ENCODE measurements around the gene ZMYND10.

Gene ZMYND10

GRCh38 chr3:50372349-50372748, 26.8 kb upstream of the ZMYND10 start:
- no peak overlapping the region for H3K27ac ChIP-seq
- no peak for DNase-seq (ENCODE audit: low read depth, low spot score)

- H3K27ac ChIP-seq: no peak overlapping the region
- no peak for DNase-seq (ENCODE audit: low read depth, low spot score)
Observed at GRCh38 chr3:50371133-50371685, 25.7 kb upstream of the ZMYND10 start.

- H3K27ac ChIP-seq: no peak overlapping the region
- DNase-seq (ENCODE audit: low read depth, low spot score): no peak
Observed at GRCh38 chr3:50370594-50370993, 25.1 kb upstream of the ZMYND10 start.

- DNase-seq (ENCODE audit: low read depth, low spot score): no peak
- H3K27ac ChIP-seq: no peak overlapping the region
Observed at GRCh38 chr3:50369012-50369670, 23.6 kb upstream of the ZMYND10 start.

- H3K27ac ChIP-seq: no peak overlapping the region
- DNase-seq (ENCODE audit: low read depth, low spot score): no peak
Observed at GRCh38 chr3:50365842-50366220, 20.3 kb upstream of the ZMYND10 start.

GRCh38 chr3:50365080-50365841, 19.7 kb upstream of the ZMYND10 start:
- peak; percentile 67 for DNase-seq (ENCODE audit: low read depth, low spot score)
- H3K27ac ChIP-seq: no peak overlapping the region

- no peak overlapping the region for H3K27ac ChIP-seq
- no peak for DNase-seq (ENCODE audit: low read depth, low spot score)
Observed at GRCh38 chr3:50364573-50365079, 19.1 kb upstream of the ZMYND10 start.

GRCh38 chr3:50359760-50360110, 14.2 kb upstream of the ZMYND10 start:
- DNase-seq (ENCODE audit: low read depth, low spot score): no peak
- no peak overlapping the region for H3K27ac ChIP-seq

GRCh38 chr3:50358911-50359759, 13.6 kb upstream of the ZMYND10 start, which contains the start of gene TMEM115:
Gene TMEM115 (minus strand): TSS chr3:50359521. CDS start chr3:50359063, 458 bp downstream.
- peak; percentile 94 for DNase-seq (ENCODE audit: low read depth, low spot score)
- peak within 1 kb of the TSS; percentile 66 for H3K27ac ChIP-seq

- peak overlapping the region; percentile 66 for H3K27ac ChIP-seq
- no peak for DNase-seq (ENCODE audit: low read depth, low spot score)
Observed at GRCh38 chr3:50358355-50358910, 12.9 kb upstream of the ZMYND10 start.

GRCh38 chr3:50357481-50357880, 11.9 kb upstream of the ZMYND10 start:
- DNase-seq (ENCODE audit: low read depth, low spot score): no peak
- H3K27ac ChIP-seq: peak overlapping the region; percentile 0

- no peak for DNase-seq (ENCODE audit: low read depth, low spot score)
- no peak overlapping the region for H3K27ac ChIP-seq
Observed at GRCh38 chr3:50356553-50356952, 11.0 kb upstream of the ZMYND10 start.

GRCh38 chr3:50355829-50356552, 10.5 kb upstream of the ZMYND10 start:
- DNase-seq (ENCODE audit: low read depth, low spot score): no peak
- H3K27ac ChIP-seq: no peak overlapping the region

GRCh38 chr3:50354850-50355249, 9.3 kb upstream of the ZMYND10 start:
- H3K27ac ChIP-seq: no peak overlapping the region
- no peak for DNase-seq (ENCODE audit: low read depth, low spot score)

- H3K27ac ChIP-seq: no peak overlapping the region
Observed at GRCh38 chr3:50354186-50354764, 8.7 kb upstream of the ZMYND10 start.

GRCh38 chr3:50353245-50354004, 7.9 kb upstream of the ZMYND10 start:
- no peak for DNase-seq (ENCODE audit: low read depth, low spot score)
- H3K27ac ChIP-seq: no peak overlapping the region

More at GRCh38 chr3:50354186-50354764, 8.7 kb upstream of the ZMYND10 start:
- no peak for DNase-seq (ENCODE audit: low read depth, low spot score)

GRCh38 chr3:50352781-50353180, 7.2 kb upstream of the ZMYND10 start:
- no peak for DNase-seq (ENCODE audit: low read depth, low spot score)
- no peak overlapping the region for H3K27ac ChIP-seq

GRCh38 chr3:50351323-50351697, 5.8 kb upstream of the ZMYND10 start:
- no peak for DNase-seq (ENCODE audit: low read depth, low spot score)
- peak overlapping the region; percentile 83 for H3K27ac ChIP-seq
